H1 (cell line): ENCODE data around the gene RD3L. TPM values are rescaled to one million over a fixed set of nuclear protein-coding genes. Genes with fewer than 3 reads are reported as not detected.

Source experiments
- EGR1 ChIP-seq: IDR thresholded peaks from 2 replicates; pipeline ENCODE4 v1.6.1; 2011; ENCODE audit warnings: low read depth, low read length, borderline replicate concordance
- HDAC2 ChIP-seq, 2 experiments: fragments of 300-600 bp in 1 of 2; sonication (generic) in 1 of 2; IDR thresholded peaks; 2 replicates each; pipeline ENCODE4 v1.6.1; 2011 to 2012; ENCODE audit warnings: low read depth in 2 of 2, low read length in 2 of 2, mild to moderate bottlenecking in 2 of 2, moderate library complexity in 2 of 2, borderline replicate concordance in 1 of 2, inconsistent platforms in 1 of 2
- POLR2A ChIP-seq, 2 experiments: IDR thresholded peaks; 1 replicate in 1 of 2; 2 replicates in 1 of 2; pipeline ENCODE4 v1.6.1; 2011; ENCODE audit warnings: low read depth in 2 of 2, low read length in 2 of 2, mild to moderate bottlenecking in 2 of 2; ENCODE audit errors: control extremely low read depth in 1 of 2
- RBBP5 ChIP-seq: IDR thresholded peaks from 2 replicates; pipeline ENCODE4 v1.7.1; 2012; ENCODE audit warnings: low read depth, mild to moderate bottlenecking, inconsistent platforms, low read length, moderate library complexity, borderline replicate concordance
- RXRA ChIP-seq: IDR thresholded peaks from 2 replicates; pipeline ENCODE4 v1.6.1; 2011; ENCODE audit warnings: low read depth, mild to moderate bottlenecking, low read length, moderate library complexity; ENCODE audit not compliant: insufficient read depth
- SP4 ChIP-seq: IDR thresholded peaks from 2 replicates; pipeline ENCODE4 v1.6.1; 2012; ENCODE audit warnings: low read length, inconsistent platforms
- TEAD4 ChIP-seq: IDR thresholded peaks from 2 replicates; pipeline ENCODE4 v1.6.1; 2012; ENCODE audit warnings: low read depth, low read length, inconsistent platforms, mixed read lengths
- polyA plus RNA-seq, 7 experiments: library from polyadenylated mRNA; depleted of rRNA in 3 of 7; stranded (reverse) in 5 of 7; unstranded in 2 of 7; fragments of >200 nt in 5 of 7; fragments of 200-250 nt in 2 of 7; gene quantifications; 1 replicate in 5 of 7; 2 replicates in 1 of 7; 4 replicates in 1 of 7; pipeline versions ENCODE4 v1.2.1 to v1.2.3, GENCODE V29; 2011 to 2013; ENCODE audit warnings: missing spikeins in 2 of 7, mixed read lengths in 2 of 7
- total RNA-seq: library from RNA; stranded (reverse); fragmentation: NEBNext Ultra II Directional; extraction: Animal tissue kit (Norgen Biotek cat#: 25700); gene quantifications from 2 replicates; pipeline ENCODE4 v1.2.1, GENCODE V29; 2021
- TF ChIP-seq, protein P1 (sequence below): IDR thresholded peaks from 2 replicates; pipeline ENCODE4 v1.6.1; 2012; ENCODE audit warnings: inconsistent platforms

Gene RD3L
- total and polyA plus RNA-seq, 2 of the 8 experiments (the other 6 are each of a cell fraction or from before 2014, with no cell fraction given), result not detected

DNA sequence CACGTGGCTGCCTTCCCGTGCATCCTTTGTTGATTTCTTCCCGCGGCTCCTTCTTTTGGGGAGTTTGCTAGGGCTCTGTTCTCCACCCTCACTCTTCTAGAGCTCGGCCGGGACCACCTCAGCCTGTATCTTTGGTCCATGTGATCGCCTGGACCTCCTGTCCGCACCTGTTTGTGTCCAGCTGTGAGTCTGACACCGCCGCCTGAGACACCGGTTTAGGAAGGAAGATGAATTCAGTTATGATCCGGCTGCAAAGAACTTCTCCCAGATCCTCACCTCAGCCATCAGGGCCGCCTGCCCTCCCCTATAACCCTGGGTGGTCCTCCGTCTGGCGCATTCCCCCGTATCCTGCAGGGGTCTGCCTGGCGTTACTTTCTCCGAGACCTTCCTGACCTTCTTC lies 14.8 kb downstream of the RD3L start (continued):
- TF ChIP-seq, protein P1, sequence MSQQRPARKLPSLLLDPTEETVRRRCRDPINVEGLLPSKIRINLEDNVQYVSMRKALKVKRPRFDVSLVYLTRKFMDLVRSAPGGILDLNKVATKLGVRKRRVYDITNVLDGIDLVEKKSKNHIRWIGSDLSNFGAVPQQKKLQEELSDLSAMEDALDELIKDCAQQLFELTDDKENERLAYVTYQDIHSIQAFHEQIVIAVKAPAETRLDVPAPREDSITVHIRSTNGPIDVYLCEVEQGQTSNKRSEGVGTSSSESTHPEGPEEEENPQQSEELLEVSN, result no peak
- TF ChIP-seq HDAC2 (IDR thresholded peaks at IDR 0.05; ENCODE audit: borderline replicate concordance in 1 of 2, low read depth in 2 of 2, low read length in 2 of 2), result no peak
- TF ChIP-seq RBBP5, result no peak
- no peak for TF ChIP-seq EGR1
- TF ChIP-seq RXRA, result no peak
- no peak for TF ChIP-seq TEAD4
- no peak for TF ChIP-seq SP4
- no peak for TF ChIP-seq POLR2A (IDR thresholded peaks at IDR 0.05; ENCODE audit: control extremely low read depth in 1 of 2, low read depth in 2 of 2, low read length in 2 of 2)
